ENCODE results near the gene ITGB5.

DNA sequence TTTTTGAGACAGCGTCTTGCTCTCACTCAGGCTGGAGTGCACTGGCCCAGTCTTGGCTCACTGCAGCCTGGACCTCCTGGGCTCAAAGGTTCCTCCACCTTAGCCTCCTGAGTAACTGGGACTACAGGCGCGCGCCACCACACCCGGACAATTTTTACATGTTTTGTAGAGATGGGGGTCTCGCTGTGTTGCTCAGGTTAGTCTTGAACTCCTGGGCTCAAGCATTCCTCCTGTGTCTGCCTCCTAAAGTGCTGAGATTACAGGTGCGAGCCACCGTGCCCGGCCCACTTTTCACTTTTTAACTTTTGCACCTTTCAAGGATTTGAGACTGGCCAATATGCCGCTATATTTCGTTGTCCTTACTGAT, 750 bp upstream of the ITGB5 start:
- no peak for TF ChIP-seq CTCF (IDR thresholded peaks at IDR 0.05; ENCODE audit: low read depth, low read length)
- TF ChIP-seq EZH2phosphoT487 (IDR thresholded peaks at IDR 0.05; ENCODE audit: low read depth) = no peak
